Common myeloid progenitor, CD34-positive (primary cell): ENCODE data around the gene UNC13A.

Source experiments
- CTCF ChIA-PET: fragments of 350-600 bp; sonication (Branson Sonifier 250); formaldehyde crosslinking; loops from one replicate; lab custom pipeline; 2021; ENCODE audit warnings: antibody characterized with exemption; lab: Charles Lee
- POLR2A ChIA-PET: fragments of 350-600 bp; sonication (Branson Sonifier 250); formaldehyde crosslinking; loops from one replicate; lab custom pipeline; 2021; ENCODE audit warnings: antibody characterized with exemption; lab: Charles Lee
- DNase-seq, 3 donors: peaks; one replicate each; pipeline versions ENCODE4 v3.0.0 to v3.0.0-alpha.2; 2013
- H3K27ac ChIP-seq, 2 experiments: 1 replicate in 1 of 2; 2 replicates in 1 of 2; pipeline ENCODE4 v1.7.0; 2013; ENCODE audit warnings: inconsistent platforms in 2 of 2, low read length in 2 of 2, mild to moderate bottlenecking in 2 of 2, low read depth in 1 of 2, moderate library complexity in 1 of 2; ENCODE audit not compliant: severe bottlenecking in 2 of 2, insufficient read depth in 1 of 2, poor library complexity in 1 of 2
- H3K27me3 ChIP-seq, 5 experiments: replicated peaks in 2 of 5; 1 replicate in 3 of 5; 2 replicates in 2 of 5; pipeline versions ENCODE4 v1.6.1 to v1.7.0; 2013; ENCODE audit warnings: low read length in 4 of 5, mild to moderate bottlenecking in 2 of 5, moderate library complexity in 2 of 5, inconsistent platforms in 1 of 5; ENCODE audit not compliant: insufficient read depth in 5 of 5, control insufficient read depth in 4 of 5
- H3K36me3 ChIP-seq, 4 experiments: 1 replicate in 2 of 4; 2 replicates in 2 of 4; pipeline versions ENCODE4 v1.6.1 to v1.7.0; 2013; ENCODE audit warnings: low read length in 3 of 4, control low read depth in 1 of 4, mild to moderate bottlenecking in 1 of 4; ENCODE audit not compliant: control insufficient read depth in 4 of 4, insufficient read depth in 4 of 4
- H3K4me1 ChIP-seq, 4 experiments: 1 replicate in 3 of 4; 2 replicates in 1 of 4; pipeline versions ENCODE4 v1.6.1 to v1.7.1; 2013; ENCODE audit warnings: low read length in 3 of 4, mild to moderate bottlenecking in 3 of 4, control low read depth in 1 of 4, inconsistent platforms in 1 of 4, moderate library complexity in 1 of 4; ENCODE audit not compliant: control insufficient read depth in 4 of 4, insufficient read depth in 4 of 4; ENCODE audit errors: control extremely low read depth in 1 of 4
- H3K4me3 ChIP-seq, 7 experiments: 1 replicate in 4 of 7; 2 replicates in 3 of 7; pipeline versions ENCODE4 v1.5.1 to v1.7.0; 2013; ENCODE audit warnings: mild to moderate bottlenecking in 7 of 7, low read length in 6 of 7, moderate library complexity in 6 of 7, inconsistent platforms in 2 of 7, low read depth in 2 of 7, control low read depth in 1 of 7; ENCODE audit not compliant: insufficient read depth in 4 of 7, control insufficient read depth in 1 of 7; ENCODE audit errors: extremely low read depth in 1 of 7
- H3K9me3 ChIP-seq, 5 experiments: 1 replicate in 4 of 5; 2 replicates in 1 of 5; pipeline versions ENCODE4 v1.6.1 to v1.7.1; 2013; ENCODE audit warnings: low read length in 4 of 5, mild to moderate bottlenecking in 2 of 5, inconsistent platforms in 1 of 5, low read depth in 1 of 5, moderate library complexity in 1 of 5; ENCODE audit not compliant: control insufficient read depth in 4 of 5, insufficient read depth in 2 of 5; ENCODE audit errors: control extremely low read depth in 1 of 5
- WGBS: methylation state at CpG from one replicate; pipeline ENCODE4 v1.1.5; 2013; ENCODE audit not compliant: insufficient coverage; 5-methylcytosine and 5-hydroxymethylcytosine counted together

The UNC13A gene

GRCh38 chr19:17656970-17657369, 31.2 kb downstream of the UNC13A start:
- ChIA-PET POLR2A (no interaction called here), CTCF (no interaction called here)
- H3K27ac ChIP-seq: no peak overlapping the region
- H3K9me3 ChIP-seq: peaks cover 0 to 2% (median 0%) of the 10 kb centered on the region in 5 experiments
- H3K27me3 ChIP-seq: peaks cover 0 to 3% (median 0%) of the 10 kb centered on the region in 5 experiments
- H3K4me1 ChIP-seq: no peaks in the 10 kb centered on the region
- H3K4me3 ChIP-seq: no peak overlapping the region
- DNase-seq: no peak
- 86% methylated on average over 8 of the region's 8 CpGs for WGBS
- no peaks in the 10 kb centered on the region for H3K36me3 ChIP-seq

DNA sequence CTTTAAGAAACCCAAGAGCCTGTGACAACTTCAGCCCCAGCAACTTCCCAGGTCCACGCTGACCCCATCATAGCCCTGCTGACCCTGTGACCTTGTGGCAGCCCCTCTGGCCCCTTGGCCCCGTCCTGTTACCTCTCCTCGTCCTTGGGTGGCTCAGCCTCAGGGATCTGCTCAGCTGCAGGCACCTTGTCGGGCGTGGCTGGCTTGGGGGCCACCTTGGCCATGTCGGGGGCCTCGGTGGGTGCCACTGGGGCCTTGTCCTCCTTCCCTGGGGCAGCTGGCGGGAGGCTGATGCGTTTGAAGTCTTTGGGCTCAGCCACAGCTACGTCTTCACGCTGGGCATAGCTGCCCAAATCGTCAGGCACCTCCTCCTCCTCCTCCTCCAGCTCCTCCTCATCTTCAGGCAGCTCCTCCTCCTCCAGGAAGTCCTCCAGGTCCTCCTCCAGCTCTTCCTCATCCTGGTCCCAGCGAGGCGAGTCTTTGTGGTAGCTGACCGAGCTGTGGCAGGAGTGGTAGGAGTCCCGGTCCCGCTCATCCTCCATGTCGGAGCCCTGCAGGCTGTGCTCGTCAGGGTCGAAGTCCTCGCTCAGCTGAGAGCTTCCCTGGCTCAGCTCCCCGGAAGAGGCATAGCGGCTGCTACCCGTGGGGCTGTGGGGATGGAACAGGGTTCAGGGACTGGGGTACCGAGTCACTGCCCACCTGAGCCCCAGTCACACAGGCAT, 32.2 kb downstream of the UNC13A start:
- H3K27me3 ChIP-seq: peaks cover 0 to 3% (median 0%) of the 10 kb centered on the region in 5 experiments
- no peak overlapping the region for H3K27ac ChIP-seq
- no peak overlapping the region for H3K4me3 ChIP-seq
- no peaks in the 10 kb centered on the region for H3K4me1 ChIP-seq
- WGBS: 89% methylated on average over 23 of the region's 25 CpGs
- H3K36me3 ChIP-seq: no peaks in the 10 kb centered on the region
- ChIA-PET CTCF (interaction anchor here (0.5 to 1.2 kb wide), 2 partner anchors 22 to 250 kb away, joined by 3 to 6 read pairs; no protein-coding TSS in a partner anchor), POLR2A (no interaction called here)
- H3K9me3 ChIP-seq: peaks cover 0 to 2% (median 0%) of the 10 kb centered on the region in 5 experiments
- DNase-seq: no peak

DNA sequence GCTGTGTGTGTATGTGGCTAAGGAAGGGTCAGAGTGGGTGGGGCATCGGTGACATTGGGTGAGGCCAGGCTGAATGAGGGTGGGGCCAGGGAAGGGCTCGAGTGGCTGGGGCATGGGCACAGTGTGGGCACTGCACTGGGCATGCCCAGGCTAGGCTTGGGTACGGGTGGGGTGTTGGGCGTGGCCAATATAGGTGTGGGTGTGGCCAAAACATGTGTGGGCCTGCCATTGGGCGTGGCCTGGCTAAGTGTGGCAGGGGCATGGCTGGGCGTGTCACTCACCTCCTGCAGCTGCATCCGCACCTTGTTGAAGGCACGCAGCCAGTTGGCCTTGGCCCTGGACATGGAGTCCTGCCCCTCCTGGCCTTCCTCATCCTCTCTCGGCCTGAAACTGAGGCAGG, 33.2 kb downstream of the UNC13A start:
- no peak overlapping the region for H3K27ac ChIP-seq
- no peak for DNase-seq
- POLR2A ChIA-PET: no interaction called here
- peaks cover 0 to 3% (median 0%) of the 10 kb centered on the region in 5 experiments for H3K27me3 ChIP-seq
- CTCF ChIA-PET: interaction anchor here (1.2 kb wide), 1 partner anchor 23 kb away, joined by 6 read pairs; no protein-coding TSS in a partner anchor
- no peak overlapping the region for H3K4me3 ChIP-seq
- H3K9me3 ChIP-seq: peaks cover 0 to 2% (median 0%) of the 10 kb centered on the region in 5 experiments
- 89% methylated on average over 7 of the region's 9 CpGs for whole genome bisulfite sequencing
- H3K36me3 ChIP-seq: no peaks in the 10 kb centered on the region
- no peaks in the 10 kb centered on the region for H3K4me1 ChIP-seq

DNA sequence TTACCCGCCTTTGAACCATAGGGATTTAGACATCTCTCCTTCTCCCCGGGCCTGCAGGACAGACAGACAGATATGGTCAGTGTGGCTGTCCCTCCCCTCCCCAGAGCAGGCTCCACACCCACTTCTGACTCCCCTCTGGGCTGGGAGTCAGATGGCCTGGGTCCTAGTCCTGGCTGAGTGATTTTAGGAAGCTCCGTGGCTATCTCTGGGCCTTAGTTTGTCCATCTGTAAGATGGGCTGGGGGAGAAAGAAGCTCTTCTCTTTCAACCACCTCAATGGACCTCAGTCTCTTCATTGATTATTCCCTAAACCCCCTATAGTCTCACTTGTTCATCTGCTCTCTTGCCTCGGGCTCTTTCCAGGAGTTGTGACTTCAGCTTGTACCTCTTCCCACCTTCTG, 35.5 kb downstream of the UNC13A start:
- H3K4me1 ChIP-seq: no peaks in the 10 kb centered on the region
- no peak overlapping the region for H3K4me3 ChIP-seq
- H3K36me3 ChIP-seq: no peaks in the 10 kb centered on the region
- 94% methylated on average over 3 of the region's 4 CpGs for WGBS
- ChIA-PET POLR2A (no interaction called here), CTCF (no interaction called here)
- peaks cover 0 to 2% (median 0%) of the 10 kb centered on the region in 5 experiments for H3K9me3 ChIP-seq
- no peak overlapping the region for H3K27ac ChIP-seq
- no peak for DNase-seq
- H3K27me3 ChIP-seq: peaks cover 0 to 6% (median 0%) of the 10 kb centered on the region in 5 experiments

GRCh38 chr19:17648786-17649185, 39.4 kb downstream of the UNC13A start:
- H3K36me3 ChIP-seq: no peaks in the 10 kb centered on the region
- H3K27me3 ChIP-seq: peaks cover 0 to 7% (median 0%) of the 10 kb centered on the region in 5 experiments
- H3K4me1 ChIP-seq: no peaks in the 10 kb centered on the region
- ChIA-PET POLR2A (interaction anchor here (0.5 kb wide), 1 partner anchor 153 kb away, joined by 5 read pairs; no protein-coding TSS in a partner anchor), CTCF (interaction anchor here (1.0 kb wide), 1 partner anchor 111 kb away, joined by 3 read pairs; no protein-coding TSS in a partner anchor)
- H3K27ac ChIP-seq: no peak overlapping the region
- no peak for DNase-seq
- no peaks in the 10 kb centered on the region for H3K9me3 ChIP-seq
- WGBS: 100% methylated on average over 3 of the region's 12 CpGs
- H3K4me3 ChIP-seq: no peak overlapping the region

DNA sequence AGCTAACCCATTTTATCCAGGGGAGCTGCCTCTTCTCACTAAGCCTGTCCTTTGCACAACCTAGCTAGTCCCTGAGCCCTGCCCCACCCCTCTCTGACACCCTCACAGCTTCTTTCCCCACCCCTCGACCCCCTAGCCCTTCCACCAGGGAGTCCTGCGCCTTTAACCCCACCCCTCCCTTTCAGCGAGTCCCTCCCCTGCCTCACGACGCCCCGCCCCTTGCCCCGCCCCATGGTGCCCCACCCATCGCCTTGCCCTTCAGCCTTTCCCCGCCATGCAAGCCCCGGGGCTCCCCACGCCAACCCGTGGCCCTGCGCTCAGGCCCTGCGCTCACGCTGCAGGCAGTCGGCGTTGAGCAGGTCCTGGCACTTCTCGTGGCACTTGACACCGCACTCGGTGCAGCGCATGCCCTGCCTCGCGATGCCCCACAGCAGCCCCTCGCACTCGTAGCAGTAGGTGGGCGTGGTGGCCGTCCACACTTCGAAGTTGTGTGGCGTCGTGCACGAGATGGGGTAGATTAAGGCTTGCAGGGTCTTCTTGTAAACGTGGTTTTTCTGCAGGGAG, 40.0 kb downstream of the UNC13A start:
- H3K27me3 ChIP-seq: peaks cover 0 to 7% (median 0%) of the 10 kb centered on the region in 5 experiments
- ChIA-PET POLR2A (no interaction called here), CTCF (interaction anchor here (1.0 kb wide), 1 partner anchor 110 kb away, joined by 3 read pairs; no protein-coding TSS in a partner anchor)
- no peak overlapping the region for H3K4me3 ChIP-seq
- no peak for DNase-seq
- WGBS: 78% methylated on average over 23 of the region's 32 CpGs
- H3K36me3 ChIP-seq: no peaks in the 10 kb centered on the region
- no peaks in the 10 kb centered on the region for H3K9me3 ChIP-seq
- H3K27ac ChIP-seq: no peak overlapping the region
- H3K4me1 ChIP-seq: no peaks in the 10 kb centered on the region
